Measurements from ENCODE around the gene PAM16. TPM values are rescaled to one million over a fixed set of nuclear protein-coding genes. Genes with fewer than 3 reads are reported as not detected.

Gene PAM16
- total and polyA plus RNA-seq, 8 donors: 4.7 to 218 (median 52.1) TPM

GRCh38 chr16:4385066-4385788 is 34.1 kb upstream of the PAM16 start:
- H3K27me3 ChIP-seq: no peaks in the 10 kb centered on the region
- peak overlapping the region in 3 of 5 donors; percentile 13 to 39 (median 20) for H3K27ac ChIP-seq
- DNase-seq: no peak
- TF ChIP-seq POLR2A (IDR thresholded peaks at IDR 0.05) (no peak), POLR2AphosphoS5 (IDR thresholded peaks at IDR 0.05) (no peak), CTCF (IDR thresholded peaks at IDR 0.05) (no peak), EP300 (IDR thresholded peaks at IDR 0.05) (no peak)
- WGBS, 5 donors: 70 to 85% (median 78%) methylated on average over 18 to 20 of the region's 20 CpGs
- H3K9me3 ChIP-seq: no peaks in the 10 kb centered on the region
- intact Hi-C loops (cut with DNase I; ENCODE audit: low total_unique reads): no loop called here
- H3K4me3 ChIP-seq: no peak overlapping the region
- peaks cover 2 to 45% (median 13%) of the 10 kb centered on the region in 4 donors for H3K4me1 ChIP-seq
- H3K36me3 ChIP-seq: peaks cover 31 to 100% (median 96%) of the 10 kb centered on the region in 4 donors

GRCh38 chr16:4384509-4384942 is 33.4 kb upstream of the PAM16 start:
- no peak for DNase-seq
- no peaks in the 10 kb centered on the region for H3K9me3 ChIP-seq
- H3K36me3 ChIP-seq: peaks cover 31 to 96% (median 90%) of the 10 kb centered on the region in 4 donors
- no peak overlapping the region for H3K4me3 ChIP-seq
- TF ChIP-seq POLR2A (IDR thresholded peaks at IDR 0.05): no peak
- H3K27me3 ChIP-seq: no peaks in the 10 kb centered on the region
- intact Hi-C loops (cut with DNase I; ENCODE audit: low total_unique reads): no loop called here
- peak overlapping the region in 3 of 5 donors; percentile 18 to 29 (median 26) for H3K27ac ChIP-seq
- 66 to 69% (median 67%) methylated on average over 17 to 20 of the region's 20 CpGs for WGBS, 5 donors
- peaks cover 6 to 49% (median 17%) of the 10 kb centered on the region in 4 donors for H3K4me1 ChIP-seq

- intact Hi-C loops (cut with DNase I; ENCODE audit: low total_unique reads): no loop called here
- Histone ChIP-seq H3K27ac (peak overlapping the region in 2 of 5 donors; percentile 18 to 29), H3K27me3 (no peaks in the 10 kb centered on the region), H3K4me3 (no peak overlapping the region), H3K36me3 (peaks cover 33 to 90% (median 86%) of the 10 kb centered on the region in 4 donors), H3K4me1 (peaks cover 6 to 57% (median 24%) of the 10 kb centered on the region in 4 donors), H3K9me3 (no peaks in the 10 kb centered on the region)
- 86 to 97% (median 92%) methylated on average over 6 to 12 of the region's 12 CpGs for WGBS, 5 donors
- no peak for DNase-seq
- no peak for TF ChIP-seq CTCF (IDR thresholded peaks at IDR 0.05)
- TF ChIP-seq EP300 (IDR thresholded peaks at IDR 0.05): no peak
- TF ChIP-seq POLR2AphosphoS5 (IDR thresholded peaks at IDR 0.05): no peak
- TF ChIP-seq POLR2A (IDR thresholded peaks at IDR 0.05): no peak
Measured at GRCh38 chr16:4383591-4384444, 32.7 kb upstream of the PAM16 start.

- DNase-seq: no peak
- Histone ChIP-seq H3K9me3 (no peaks in the 10 kb centered on the region), H3K36me3 (peaks cover 33 to 85% (median 79%) of the 10 kb centered on the region in 4 donors), H3K27me3 (no peaks in the 10 kb centered on the region), H3K4me1 (peaks cover 12 to 64% (median 33%) of the 10 kb centered on the region in 4 donors), H3K27ac (peak overlapping the region in 1 of 5 donors; percentile 34), H3K4me3 (no peak overlapping the region)
- intact Hi-C loops (cut with DNase I; ENCODE audit: low total_unique reads): no loop called here
- TF ChIP-seq POLR2AphosphoS5 (IDR thresholded peaks at IDR 0.05): no peak
- TF ChIP-seq EP300 (IDR thresholded peaks at IDR 0.05): no peak
- no peak for TF ChIP-seq CTCF (IDR thresholded peaks at IDR 0.05)
- no peak for TF ChIP-seq POLR2A (IDR thresholded peaks at IDR 0.05)
- 85 to 88% (median 87%) methylated on average over 14 to 21 of the region's 21 CpGs for WGBS, 5 donors
Measured at GRCh38 chr16:4382795-4383357, 31.8 kb upstream of the PAM16 start.
